K562 (cell line): ENCODE measurements around the gene SORT1. TPM values are rescaled to one million over a fixed set of nuclear protein-coding genes. Genes with fewer than 3 reads are reported as not detected.

Experiments
- ADNP ChIP-seq: fragments of 200-800 bp; sonication (Bioruptor generic); IDR thresholded peaks from 2 replicates; pipeline ENCODE4 v1.6.1; 2016; ENCODE audit warnings: missing genetic modification characterization, missing compliant biosample characterization
- ATF7 ChIP-seq: fragments of 450-650 bp; IDR thresholded peaks from 2 replicates; pipeline ENCODE4 v1.7.1; 2014; ENCODE audit warnings: mild to moderate bottlenecking, moderate library complexity
- BCLAF1 ChIP-seq, 2 experiments: fragments of 450-650 bp in 1 of 2; IDR thresholded peaks; 2 replicates each; pipeline ENCODE4 v1.6.1; 2011 to 2017; ENCODE audit warnings: low read depth in 2 of 2, antibody characterized with exemption in 1 of 2, borderline replicate concordance in 1 of 2, low read length in 1 of 2, mild to moderate bottlenecking in 1 of 2, mixed read lengths in 1 of 2; ENCODE audit not compliant: control insufficient read depth in 1 of 2
- HINFP ChIP-seq: fragments of 450-650 bp; conservative IDR thresholded peaks from 2 replicates; pipeline ENCODE4 v1.6.1; 2016; ENCODE audit warnings: missing genetic modification characterization, low read depth, mild to moderate bottlenecking, control low read depth, missing compliant biosample characterization
- HNRNPK ChIP-seq: fragments of 200-400 bp; formaldehyde crosslinking; IDR thresholded peaks from one replicate; pipeline ENCODE4 v1.6.1; 2018; ENCODE audit warnings: mild to moderate bottlenecking, low read depth, low read length; ENCODE audit not compliant: poor library complexity, severe bottlenecking
- NR4A1 ChIP-seq, 2 experiments: fragments of 250-450 bp in 1 of 2; fragments of 450-650 bp in 1 of 2; sonication (Bioruptor Pico) in 1 of 2; IDR thresholded peaks; 2 replicates each; pipeline versions ENCODE4 v1.4.0 to v1.6.1; 2016 to 2020; ENCODE audit warnings: mild to moderate bottlenecking in 2 of 2, missing compliant biosample characterization in 1 of 2, missing genetic modification characterization in 1 of 2, moderate library complexity in 1 of 2
- RB1 ChIP-seq: fragments of 450-650 bp; IDR thresholded peaks from 2 replicates; pipeline ENCODE4 v1.6.1; 2017; ENCODE audit warnings: low read depth, mild to moderate bottlenecking
- RFX5 ChIP-seq: IDR thresholded peaks from 2 replicates; pipeline ENCODE4 v1.6.1; 2011; ENCODE audit warnings: low read depth, mild to moderate bottlenecking, improper control_type of control experiment, low read length
- SIRT6 ChIP-seq: IDR thresholded peaks from one replicate; pipeline ENCODE4 v1.6.1; 2012; ENCODE audit warnings: low read depth, mild to moderate bottlenecking, control low read depth, inconsistent platforms, low read length, moderate library complexity
- SUPT5H ChIP-seq: fragments of 450-650 bp; IDR thresholded peaks from 2 replicates; pipeline ENCODE4 v1.6.1; 2016
- ZBTB11 ChIP-seq, 3 experiments: fragments of 200-800 bp in 1 of 3; fragments of 250-450 bp in 1 of 3; fragments of 450-650 bp in 1 of 3; sonication (Bioruptor Pico) in 1 of 3; sonication (Bioruptor generic) in 1 of 3; formaldehyde crosslinking in 1 of 3; IDR thresholded peaks; 2 replicates each; pipeline versions ENCODE4 v1.6.1 to v1.8.0; 2016 to 2022; ENCODE audit warnings: mild to moderate bottlenecking in 2 of 3, missing genetic modification characterization in 2 of 3, missing compliant biosample characterization in 1 of 3, moderate library complexity in 1 of 3
- ZNF12 ChIP-seq: sonication (generic); formaldehyde crosslinking; IDR thresholded peaks from 2 replicates; pipeline ENCODE4 v1.4.0; 2020; ENCODE audit warnings: mild to moderate bottlenecking, missing genetic modification reagents
- ZNF398 ChIP-seq: fragments of 250-450 bp; sonication (Bioruptor Pico); IDR thresholded peaks from 2 replicates; pipeline ENCODE4 v1.8.0; 2021; ENCODE audit warnings: moderate library complexity, mild to moderate bottlenecking, inconsistent platforms
- ZNF780A ChIP-seq: fragments of 250-450 bp; sonication (Bioruptor Pico); IDR thresholded peaks from 2 replicates; pipeline ENCODE4 v1.5.0; 2021; ENCODE audit warnings: mild to moderate bottlenecking
- polyA plus RNA-seq, 8 experiments: library from polyadenylated mRNA; depleted of rRNA in 4 of 8; stranded (reverse) in 5 of 8; unstranded in 3 of 8; fragments of >200 nt; fragmentation: Nextera tagmentation in 2 of 8; fragmentation: Illumina TruSeq in 1 of 8; extraction: Ambion mirVana in 2 of 8; extraction: Trizol in 1 of 8; gene quantifications; 2 replicates each; pipeline versions ENCODE4 v1.2.1 to v1.2.3, GENCODE V29; 2011 to 2014; ENCODE audit warnings: inconsistent platforms in 1 of 8, missing spikeins in 1 of 8
- total RNA-seq, 7 experiments: library from RNA; depleted of rRNA in 6 of 7; stranded (reverse); fragments of >200 nt in 6 of 7; fragmentation: Illumina TruSeq in 2 of 7; extraction: Trizol in 2 of 7; gene quantifications; 2 replicates each; pipeline versions ENCODE4 v1.2.1 to v1.2.3, GENCODE V29; 2011 to 2021; ENCODE audit warnings: low replicate concordance in 1 of 7

The SORT1 gene
- total and polyA plus RNA-seq, 9 of the 15 experiments (the other 6 are each of a cell fraction or from before 2014, with no cell fraction given), result 27.4 to 112 (median 65.0) TPM

GRCh38 chr1:109426281-109427170 is 28.8 kb upstream of the SORT1 start, which contains the start of gene PSMA5 (continued):
- TF ChIP-seq ZBTB11 (CRISPR knock-in tag; IDR thresholded peaks at IDR 0.05), result peak in 1 of 3 experiments; percentile 92; a peak in 2 of 6 replicates
- no peak for TF ChIP-seq ZNF12
- peak; percentile 99 for TF ChIP-seq SUPT5H
- TF ChIP-seq ZNF398 (CRISPR knock-in tag), result no peak
- TF ChIP-seq ADNP (tag), result no peak
- TF ChIP-seq RB1, result 0 out of 2 replicates have a peak, but pooled peaks have one; percentile 7
- TF ChIP-seq NR4A1 (CRISPR knock-in tag; IDR thresholded peaks at IDR 0.05), result peak; percentile 63; the same call in 1 of the 2 replicates
- TF ChIP-seq NR4A1 (tag; IDR thresholded peaks at IDR 0.05), result no peak
- no peak for TF ChIP-seq HNRNPK
- no peak; the same call in 1 of the 2 replicates for TF ChIP-seq RFX5
- TF ChIP-seq SIRT6, result no peak
- no peak for TF ChIP-seq HINFP
- TF ChIP-seq BCLAF1 (IDR thresholded peaks at IDR 0.05; ENCODE audit: borderline replicate concordance in 1 of 2, control insufficient read depth in 1 of 2, low read depth in 2 of 2, low read length in 1 of 2), result no peak
- TF ChIP-seq ATF7, result peak; percentile 72; the same call in 1 of the 2 replicates
- TF ChIP-seq ZNF780A (CRISPR knock-in tag), result no peak
